HG03342 (cell line): ENCODE results near the gene HOXD12.

Experiments
- ATAC-seq: cut with Tn5 transposase; IDR thresholded peaks from one replicate; pipeline ENCODE4 v1.9.1; 2021; ENCODE audit warnings: mild to moderate bottlenecking, moderate library complexity; ENCODE audit not compliant: unreplicated experiment

HOXD12 gene

DNA sequence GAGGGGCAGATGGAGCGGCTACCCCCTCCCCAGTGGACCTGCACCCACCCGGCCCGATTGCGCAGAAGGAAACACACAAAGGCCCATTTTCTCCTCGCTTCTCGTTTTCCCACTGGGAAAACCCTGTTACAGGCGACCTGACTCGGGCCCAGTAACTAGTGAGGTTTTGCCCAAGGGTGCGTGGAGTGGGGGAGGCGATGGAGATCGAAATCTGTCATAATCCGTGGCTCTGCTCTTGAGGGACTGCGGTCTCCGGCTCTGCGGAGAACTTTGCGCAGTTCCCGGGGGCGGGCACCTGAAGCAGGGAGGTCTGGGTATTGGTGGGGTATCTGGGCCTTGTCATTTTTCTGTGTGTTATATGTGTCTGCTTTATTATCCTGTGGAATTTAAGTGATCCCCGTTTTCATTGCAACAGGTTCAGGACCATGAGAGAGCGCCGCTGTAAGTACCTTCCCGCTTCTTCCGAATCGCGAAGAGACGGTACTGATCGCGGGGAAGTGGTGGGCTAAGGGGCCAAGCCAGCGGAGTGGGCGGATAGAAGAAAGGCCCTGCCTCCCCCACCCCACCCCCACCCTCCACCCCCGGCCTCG is 47.7 kb downstream of the HOXD12 start:
- ATAC-seq, result no peak

- ATAC-seq, result no peak
Observed at GRCh38 chr2:176147800-176148496, 48.4 kb downstream of the HOXD12 start.

GRCh38 chr2:176148751-176149421 is 49.3 kb downstream of the HOXD12 start:
- ATAC-seq, result no peak

DNA sequence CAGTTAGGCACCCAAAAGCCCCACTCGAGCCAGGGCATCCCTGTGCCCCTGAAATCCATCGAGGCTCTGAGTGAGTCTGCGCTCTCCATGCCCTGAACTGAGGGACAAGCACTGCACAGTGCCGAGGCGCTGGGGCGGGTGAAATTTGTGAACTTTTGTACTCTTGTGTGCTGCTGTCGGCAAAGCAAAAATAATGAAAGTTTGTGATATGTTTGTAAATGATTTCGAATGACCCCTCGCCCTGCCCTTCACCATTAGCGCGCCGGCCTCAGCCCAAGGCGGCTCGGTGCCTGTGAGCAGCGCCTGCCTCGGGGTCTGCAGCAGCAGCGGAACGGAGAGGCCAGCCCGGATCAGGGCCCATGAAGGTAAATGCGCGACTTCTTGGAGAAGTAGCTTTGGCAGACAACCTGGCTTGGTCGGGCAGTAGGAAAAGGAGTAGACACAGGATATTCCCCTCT is 49.9 kb downstream of the HOXD12 start:
- no peak for ATAC-seq

- ATAC-seq, result no peak
Observed at GRCh38 chr2:176149939-176150583, 50.5 kb downstream of the HOXD12 start.

DNA sequence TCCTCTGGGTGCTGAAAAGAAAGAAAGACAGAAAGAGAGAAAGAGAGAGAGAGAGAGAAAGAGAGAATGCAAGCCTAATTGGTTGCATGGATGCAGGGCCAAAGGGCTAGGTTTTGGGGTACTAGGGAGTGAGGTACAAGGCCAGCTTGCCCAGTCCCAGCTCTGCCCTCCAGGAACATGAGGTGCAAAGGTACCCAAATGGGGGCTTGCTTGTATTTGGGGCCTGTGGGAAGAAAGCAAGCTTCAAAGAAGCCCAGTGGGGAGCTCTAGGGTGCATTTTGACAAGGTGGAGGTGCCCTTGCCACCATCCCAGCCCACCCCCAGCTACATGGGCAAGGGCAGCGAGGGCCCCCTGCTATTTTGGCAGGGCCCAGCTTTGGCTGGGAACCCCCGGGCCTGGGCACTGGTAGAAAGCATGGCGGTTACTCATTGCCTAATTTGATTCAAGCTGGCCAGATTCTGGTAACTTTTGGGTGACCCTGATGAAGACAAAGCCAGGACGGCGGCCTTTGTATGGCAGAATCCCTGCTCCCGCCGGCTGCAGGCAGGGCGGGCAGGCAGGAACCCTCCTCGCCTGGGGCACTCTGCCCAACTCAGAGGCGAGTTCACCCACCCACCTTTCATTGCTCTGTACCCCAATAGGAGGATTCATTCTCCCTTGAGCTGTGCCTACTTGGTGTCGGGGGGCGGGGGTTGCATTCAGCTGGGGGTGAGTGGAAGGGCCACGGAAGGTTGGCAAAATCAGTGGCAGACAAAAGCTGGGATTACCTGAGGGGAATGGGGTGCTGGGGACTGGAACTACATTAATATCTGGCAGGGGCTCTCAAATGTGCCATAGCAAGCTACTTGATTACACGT is 51.2 kb downstream of the HOXD12 start:
- ATAC-seq, result no peak

GRCh38 chr2:176151442-176152287 is 52.1 kb downstream of the HOXD12 start, which contains the start of gene HOXD4:
HOXD4 (plus strand) TSS chr2:176151550; CDS start chr2:176151634, 84 bp downstream.
- no peak for ATAC-seq
